Activated T-helper 9 cell treated with anti-CD3 and anti-CD28 coated beads, Interleukin-2, amount 50 U/mL, for 16 hours (primary cell): ENCODE data around the gene FITM1.

ENCODE experiments used
- DNase-seq: peaks from one replicate; pipeline ENCODE4 v3.0.0-alpha.2; 2020; ENCODE audit warnings: low read depth

FITM1 gene

GRCh38 chr14:24160850-24161804 lies 30.7 kb downstream of the FITM1 start, which contains the start of gene IRF9:
TSS of gene IRF9 (plus strand) at chr14:24161265. CDS start at chr14:24162145, 880 bp downstream.
- DNase-seq: peak; percentile 95

DNA sequence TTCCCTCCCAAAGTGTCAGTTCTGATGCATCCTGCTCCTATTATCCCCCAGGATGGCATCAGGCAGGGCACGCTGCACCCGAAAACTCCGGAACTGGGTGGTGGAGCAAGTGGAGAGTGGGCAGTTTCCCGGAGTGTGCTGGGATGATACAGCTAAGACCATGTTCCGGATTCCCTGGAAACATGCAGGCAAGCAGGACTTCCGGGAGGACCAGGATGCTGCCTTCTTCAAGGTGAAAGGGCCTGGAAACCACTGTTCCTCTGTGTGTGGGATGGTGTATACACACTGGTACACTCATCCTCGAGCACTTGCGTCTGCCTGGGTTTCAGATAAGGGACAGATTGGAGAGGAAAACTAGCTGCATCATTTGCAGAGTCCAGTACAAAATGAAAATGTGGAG lies 31.6 kb downstream of the FITM1 start:
- DNase-seq: no peak

- DNase-seq: no peak
Observed at GRCh38 chr14:24164518-24164991, 34.1 kb downstream of the FITM1 start.

DNA sequence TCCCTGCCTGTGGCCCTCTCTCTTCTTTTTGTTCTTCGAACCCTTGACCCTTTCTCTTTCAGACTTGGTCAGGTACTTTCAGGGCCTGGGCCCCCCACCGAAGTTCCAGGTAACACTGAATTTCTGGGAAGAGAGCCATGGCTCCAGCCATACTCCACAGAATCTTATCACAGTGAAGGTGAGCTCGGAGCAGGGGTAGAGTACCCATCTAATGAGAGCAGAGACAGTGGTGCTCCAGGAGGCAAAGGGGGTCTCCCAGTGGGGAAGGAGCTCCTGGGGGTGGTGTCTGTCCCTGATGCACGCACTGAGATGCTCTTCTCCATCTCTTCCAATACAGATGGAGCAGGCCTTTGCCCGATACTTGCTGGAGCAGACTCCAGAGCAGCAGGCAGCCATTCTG lies 35.3 kb downstream of the FITM1 start:
- no peak for DNase-seq

DNA sequence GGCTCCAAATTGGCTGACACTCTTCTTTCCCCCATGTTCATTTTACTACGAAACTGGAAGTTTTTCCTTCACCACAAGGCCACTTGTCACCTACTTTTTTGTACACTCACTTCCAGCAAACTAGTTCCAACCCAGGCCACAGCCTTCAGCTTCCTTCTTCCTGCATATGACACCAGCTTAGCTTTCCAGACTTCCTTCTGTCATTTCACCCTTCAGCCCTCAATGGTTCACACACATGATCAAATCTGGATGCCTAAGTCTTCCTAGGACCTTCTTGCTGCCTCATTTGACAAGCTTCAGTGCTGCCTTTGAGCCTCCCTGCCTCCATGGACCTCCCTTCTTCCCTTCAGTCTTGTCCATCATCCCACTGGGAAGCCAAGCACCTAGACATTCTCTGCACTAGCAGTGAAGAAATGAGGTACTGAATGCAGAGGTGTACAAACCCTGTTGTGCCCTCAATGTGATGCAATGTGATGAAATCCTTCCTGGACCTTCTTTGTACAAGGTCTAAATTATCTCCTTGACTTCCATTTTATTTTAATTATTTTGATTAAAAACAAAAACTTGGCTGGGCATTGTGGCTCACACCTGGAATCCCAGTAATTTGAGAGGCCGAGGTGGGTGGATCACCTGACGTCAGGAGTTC lies 37.1 kb downstream of the FITM1 start:
- DNase-seq: no peak

DNA sequence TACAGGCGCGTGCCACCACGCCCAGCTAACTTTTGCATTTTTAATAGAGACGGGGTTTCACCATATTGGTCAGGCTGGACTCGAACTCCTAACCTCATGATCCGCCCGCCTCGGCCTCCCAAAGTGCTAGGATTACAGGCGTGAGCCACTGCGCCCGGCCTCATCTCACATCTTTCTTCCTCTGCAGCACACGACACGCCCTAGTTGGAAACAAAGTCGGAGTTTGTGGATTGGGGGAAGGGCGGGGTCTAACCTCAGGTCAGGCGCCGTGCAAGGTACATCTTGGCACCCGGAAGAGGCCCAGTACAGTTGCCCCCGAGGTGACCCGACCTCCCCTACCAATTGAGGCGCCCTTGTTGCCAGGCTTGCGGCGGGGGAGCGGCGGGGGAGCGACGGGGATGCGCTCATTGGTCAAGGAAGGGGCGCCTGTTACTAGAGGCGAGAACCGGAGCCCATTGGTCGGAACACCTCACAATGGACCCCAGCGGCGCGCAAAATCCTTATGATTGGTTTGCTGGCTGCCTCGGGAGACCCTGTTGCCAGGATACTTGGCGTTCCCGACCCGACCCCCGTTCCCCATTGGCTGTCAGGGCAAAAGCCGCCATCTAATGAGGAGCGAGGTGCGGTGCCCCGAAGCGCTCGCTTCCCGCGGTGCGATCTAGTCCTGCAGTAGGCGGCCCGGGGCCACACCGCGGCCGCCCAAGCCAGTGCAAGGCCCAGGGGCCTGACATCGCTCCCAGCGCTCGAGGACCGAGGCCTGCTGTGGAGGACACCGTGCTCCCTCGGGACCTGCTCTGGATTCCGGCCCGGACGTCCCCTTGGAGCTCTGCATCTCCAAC lies 41.2 kb downstream of the FITM1 start, which contains the start of gene REC8:
Gene REC8 (plus strand): TSS at position 659 of the 839 bp plus-strand sequence. CDS start 473 bp downstream, outside the sequence.
- peak; percentile 32 for DNase-seq

- DNase-seq: no peak
Observed at GRCh38 chr14:24172261-24172860, 41.9 kb downstream of the FITM1 start.

- no peak for DNase-seq
Observed at GRCh38 chr14:24172871-24173281, 42.4 kb downstream of the FITM1 start.

GRCh38 chr14:24176599-24176998 lies 46.1 kb downstream of the FITM1 start:
- DNase-seq: no peak

- no peak for DNase-seq
Observed at GRCh38 chr14:24177041-24177825, 46.8 kb downstream of the FITM1 start.

- DNase-seq: no peak
Observed at GRCh38 chr14:24177891-24178290, 47.4 kb downstream of the FITM1 start.

- no peak for DNase-seq
Observed at GRCh38 chr14:24178399-24179178, 48.1 kb downstream of the FITM1 start.

DNA sequence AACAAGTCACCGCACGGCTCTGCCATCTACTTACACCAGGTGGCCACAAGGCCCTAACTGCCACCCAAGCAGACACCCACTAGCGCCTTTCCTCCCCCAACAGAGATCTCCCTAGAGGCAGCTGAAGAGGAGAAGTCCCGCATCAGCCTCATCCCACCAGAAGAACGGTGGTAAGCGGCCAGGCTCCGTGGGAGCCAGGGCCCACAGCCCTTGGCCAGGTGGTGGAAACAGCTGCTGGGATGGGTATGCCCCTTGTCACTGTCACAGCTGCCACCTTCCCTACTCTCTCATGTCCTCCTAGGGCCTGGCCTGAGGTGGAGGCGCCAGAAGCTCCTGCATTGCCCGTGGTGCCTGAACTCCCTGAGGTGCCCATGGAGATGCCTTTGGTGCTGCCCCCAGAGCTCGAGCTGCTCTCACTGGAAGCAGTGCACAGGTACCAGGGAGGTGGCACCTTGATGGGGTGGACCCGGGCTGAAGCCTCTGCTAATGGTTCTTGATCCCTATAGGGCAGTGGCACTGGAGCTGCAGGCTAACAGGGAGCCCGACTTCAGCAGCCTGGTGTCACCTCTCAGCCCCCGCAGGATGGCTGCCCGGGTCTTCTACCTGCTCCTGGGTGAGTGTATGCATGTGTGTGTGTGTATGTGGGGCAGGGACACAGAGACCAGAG lies 49.0 kb downstream of the FITM1 start:
- DNase-seq: no peak

DNA sequence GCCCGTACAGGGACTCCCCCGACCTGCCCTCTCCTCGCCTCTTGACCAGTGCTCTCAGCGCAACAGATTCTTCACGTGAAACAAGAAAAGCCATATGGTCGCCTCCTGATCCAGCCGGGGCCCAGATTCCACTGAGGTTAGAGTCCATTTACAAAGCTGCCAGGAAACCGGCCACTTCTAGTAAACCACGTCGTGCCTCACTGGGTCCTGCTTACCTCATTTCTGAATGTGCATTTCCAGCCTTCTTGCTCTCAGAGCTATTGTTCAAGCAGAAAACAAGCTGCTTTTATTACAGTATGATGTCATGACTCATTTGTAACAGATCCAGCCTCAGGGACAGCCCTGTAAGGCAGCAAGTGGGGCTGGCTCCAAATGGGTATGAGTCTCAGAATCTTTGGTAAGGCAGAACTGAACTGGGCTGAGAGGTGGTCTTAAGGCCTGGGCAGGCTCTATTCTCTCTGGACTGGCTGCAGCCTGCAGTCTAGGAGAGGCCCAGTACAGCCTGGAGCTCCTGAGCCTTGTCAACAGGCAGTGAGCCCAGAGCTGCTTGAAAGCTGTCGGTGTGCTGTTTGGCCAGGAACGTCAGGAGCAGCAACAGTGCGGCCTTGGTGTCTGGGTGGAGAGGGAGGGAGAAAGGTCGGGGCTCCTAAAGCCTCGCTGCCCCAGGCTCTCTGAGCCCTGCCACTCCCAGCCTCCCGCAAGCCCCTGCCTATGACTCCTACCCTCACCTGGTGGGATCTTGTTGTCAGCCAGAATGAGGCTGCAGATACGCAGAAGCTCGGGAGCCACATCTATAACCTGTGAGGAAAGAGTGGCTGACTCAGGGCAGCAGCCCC lies 49.7 kb downstream of the FITM1 start:
- no peak for DNase-seq

DNA sequence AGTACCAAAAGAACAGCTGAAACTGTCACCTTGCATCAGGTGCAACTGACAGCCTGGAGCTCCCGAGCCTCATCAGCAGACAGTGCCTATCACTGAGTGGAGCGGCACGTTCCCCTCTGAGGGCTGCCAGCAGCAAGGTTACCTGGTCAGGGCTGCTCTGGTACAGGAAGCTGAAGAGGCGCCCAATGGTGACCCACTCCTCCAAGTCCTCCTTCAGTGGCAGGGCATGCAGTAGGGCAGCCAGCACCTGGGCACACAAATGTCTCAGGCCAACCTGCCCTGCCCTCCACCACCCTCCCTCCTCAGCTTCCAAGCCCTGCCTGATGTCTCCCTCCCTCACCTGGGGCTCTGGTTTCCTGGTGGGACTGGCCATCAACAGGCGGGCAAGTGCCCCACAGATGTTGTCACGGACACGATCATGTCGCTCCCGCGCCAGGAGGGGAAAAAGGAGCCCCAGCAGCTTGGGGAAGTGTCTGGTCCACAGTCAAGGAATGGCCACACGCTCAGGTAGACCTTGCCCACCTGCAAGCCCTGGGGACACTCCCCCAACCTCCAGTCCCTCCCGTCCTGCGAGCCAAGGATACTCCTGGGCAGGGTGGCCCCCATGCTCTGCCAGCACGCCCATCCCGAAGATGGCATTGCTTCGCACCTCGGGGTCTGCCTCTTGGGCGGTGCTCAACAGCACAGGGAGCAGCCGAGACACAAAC lies 51.1 kb downstream of the FITM1 start:
- no peak for DNase-seq
